Astrocyte (in vitro differentiated cells and primary cell): Measurements from ENCODE around the gene CPED1. TPM values are rescaled to one million over a fixed set of nuclear protein-coding genes. Genes with fewer than 3 reads are reported as not detected.
A peak's percentile ranks its signal among the peaks of the same experiment; 100 is the strongest.

Experiments
- DNase-seq: peaks from one replicate; pipeline ENCODE4 v3.0.0-alpha.2; 2010; ENCODE audit warnings: low read depth
- FAIRE-seq: peaks from 2 replicates; lab custom pipeline; 2011; peaks lifted over from hg19 to GRCh38; lab: Jason Lieb, UNC
- H2AFZ ChIP-seq: 2 replicates; pipeline ENCODE4 v1.6.0; 2012; ENCODE audit warnings: low read depth, low read length, inconsistent platforms
- H3K27ac ChIP-seq: 2 replicates; pipeline ENCODE4 v1.5.1; 2011; ENCODE audit warnings: low read depth, low read length, inconsistent platforms
- H3K27me3 ChIP-seq: 2 replicates; pipeline ENCODE4 v1.6.0; 2011; ENCODE audit warnings: low read length, inconsistent platforms; ENCODE audit not compliant: insufficient read depth
- H3K36me3 ChIP-seq: 2 replicates; pipeline ENCODE4 v1.5.1; 2011; ENCODE audit warnings: low read length, inconsistent platforms; ENCODE audit not compliant: insufficient read depth
- H3K4me1 ChIP-seq: 2 replicates; pipeline ENCODE4 v1.5.1; 2011; ENCODE audit warnings: low read length, inconsistent platforms; ENCODE audit not compliant: insufficient read depth
- H3K4me2 ChIP-seq: 2 replicates; pipeline ENCODE4 v1.6.0; 2012; ENCODE audit warnings: low read length, inconsistent platforms
- H3K4me3 ChIP-seq: 2 replicates; pipeline ENCODE4 v1.5.1; 2011; ENCODE audit warnings: low read depth, mild to moderate bottlenecking, low read length, inconsistent platforms; ENCODE audit not compliant: insufficient read depth
- H3K79me2 ChIP-seq: 2 replicates; pipeline ENCODE4 v1.6.0; 2012; ENCODE audit warnings: mild to moderate bottlenecking, low read length, inconsistent platforms; ENCODE audit not compliant: insufficient read depth
- H3K9ac ChIP-seq: 2 replicates; pipeline ENCODE4 v1.6.0; 2012; ENCODE audit warnings: mild to moderate bottlenecking, low read length, inconsistent platforms
- H3K9me3 ChIP-seq: 2 replicates; pipeline ENCODE4 v1.5.1; 2012; ENCODE audit warnings: low read depth, mild to moderate bottlenecking, low read length, inconsistent platforms; ENCODE audit not compliant: insufficient read depth
- H4K20me1 ChIP-seq: 2 replicates; pipeline ENCODE4 v1.6.0; 2012; ENCODE audit warnings: low read length, inconsistent platforms; ENCODE audit not compliant: insufficient read depth
- H3K27ac Mint-ChIP-seq: one replicate; pipeline ENCODE4 v1.8.0; 2021; ENCODE audit warnings: mild to moderate bottlenecking, mixed read lengths; ENCODE audit not compliant: unreplicated experiment
- H3K27me3 Mint-ChIP-seq: one replicate; pipeline ENCODE4 v1.8.0; 2021; ENCODE audit warnings: low read depth, mixed read lengths; ENCODE audit not compliant: unreplicated experiment
- H3K36me3 Mint-ChIP-seq: one replicate; pipeline ENCODE4 v1.8.0; 2021; ENCODE audit warnings: low read depth, mixed read lengths; ENCODE audit not compliant: unreplicated experiment
- H3K4me1 Mint-ChIP-seq: one replicate; pipeline ENCODE4 v1.8.0; 2021; ENCODE audit warnings: low read depth, mixed read lengths; ENCODE audit not compliant: unreplicated experiment
- H3K4me3 Mint-ChIP-seq: one replicate; pipeline ENCODE4 v1.8.0; 2021; ENCODE audit warnings: mild to moderate bottlenecking, moderate library complexity, mixed read lengths; ENCODE audit not compliant: unreplicated experiment
- H3K9me3 Mint-ChIP-seq: one replicate; pipeline ENCODE4 v1.8.0; 2021; ENCODE audit warnings: mild to moderate bottlenecking, mixed read lengths; ENCODE audit not compliant: unreplicated experiment
- CTCF ChIP-seq: IDR thresholded peaks from 2 replicates; pipeline ENCODE4 v1.5.1; 2011; ENCODE audit warnings: low read depth, mild to moderate bottlenecking, inconsistent platforms, low read length, moderate library complexity; ENCODE audit not compliant: insufficient read depth
- EZH2 ChIP-seq: IDR thresholded peaks from 2 replicates; pipeline ENCODE4 v1.6.1; 2012; ENCODE audit warnings: mild to moderate bottlenecking, low read length, inconsistent platforms; ENCODE audit not compliant: insufficient read depth
- total RNA-seq: library from RNA; stranded (reverse); gene quantifications from 2 replicates; pipeline ENCODE4 v1.2.1, GENCODE V29; 2021

The CPED1 gene
- total RNA-seq, 1 donor from 2014 or later: 6.1 TPM

GRCh38 chr7:120994512-120995410, 6.2 kb downstream of the CPED1 start:
- no peak for DNase-seq
- no peak overlapping the region for H2AFZ ChIP-seq
- H3K27me3 ChIP-seq: no peaks in the 10 kb centered on the region
- no peaks in the 10 kb centered on the region for H3K36me3 ChIP-seq
- H3K27me3 Mint-ChIP-seq: no peaks in the 10 kb centered on the region
- H3K27ac ChIP-seq: no peak overlapping the region
- H3K9me3 Mint-ChIP-seq: no peaks in the 10 kb centered on the region
- H3K4me1 ChIP-seq: peaks cover 5% of the 10 kb centered on the region
- H3K27ac Mint-ChIP-seq: no peak overlapping the region
- H3K4me3 ChIP-seq: no peak overlapping the region
- peaks cover 29% of the 10 kb centered on the region for H3K4me1 Mint-ChIP-seq
- no peak for TF ChIP-seq EZH2
- no peak for TF ChIP-seq CTCF
- H3K9me3 ChIP-seq: no peaks in the 10 kb centered on the region
- no peaks in the 10 kb centered on the region for H3K36me3 Mint-ChIP-seq
- peaks cover 4% of the 10 kb centered on the region for H3K79me2 ChIP-seq
- FAIRE-seq: peak; percentile 20
- no peaks in the 10 kb centered on the region for H4K20me1 ChIP-seq
- H3K9ac ChIP-seq: no peak overlapping the region
- no peak overlapping the region for H3K4me3 Mint-ChIP-seq
- H3K4me2 ChIP-seq: no peak overlapping the region

GRCh38 chr7:120995654-120996053, 7.1 kb downstream of the CPED1 start:
- Histone ChIP-seq H3K9me3 (no peaks in the 10 kb centered on the region), H3K27ac (no peak overlapping the region), H3K79me2 (peaks cover 4% of the 10 kb centered on the region), H3K36me3 (no peaks in the 10 kb centered on the region), H3K4me3 (no peak overlapping the region), H3K9ac (no peak overlapping the region), H3K4me1 (peaks cover 4% of the 10 kb centered on the region), H3K4me2 (no peak overlapping the region), H4K20me1 (no peaks in the 10 kb centered on the region), H3K27me3 (no peaks in the 10 kb centered on the region), H2AFZ (no peak overlapping the region)
- H3K4me3 Mint-ChIP-seq: no peak overlapping the region
- H3K9me3 Mint-ChIP-seq: no peaks in the 10 kb centered on the region
- FAIRE-seq (no peak), DNase-seq (no peak)
- no peak for TF ChIP-seq EZH2
- no peak for TF ChIP-seq CTCF
- H3K27ac Mint-ChIP-seq: no peak overlapping the region
- H3K36me3 Mint-ChIP-seq: no peaks in the 10 kb centered on the region
- no peaks in the 10 kb centered on the region for H3K27me3 Mint-ChIP-seq
- H3K4me1 Mint-ChIP-seq: peaks cover 35% of the 10 kb centered on the region
